HL-60 (cell line): Measurements from ENCODE around the gene ACAA1.

Experiments
- GABPA ChIP-seq: IDR thresholded peaks from 2 replicates; pipeline ENCODE4 v1.6.1; 2012; ENCODE audit warnings: low read depth
- POLR2AphosphoS5 ChIP-seq: IDR thresholded peaks from 2 replicates; pipeline ENCODE4 v1.6.1; 2012; ENCODE audit warnings: low read depth
- TF ChIP-seq, protein P1 (sequence below): IDR thresholded peaks from one replicate; pipeline ENCODE4 v1.5.1; 2011; ENCODE audit warnings: low read length, control low read depth, inconsistent platforms; ENCODE audit not compliant: insufficient read depth

DNA sequence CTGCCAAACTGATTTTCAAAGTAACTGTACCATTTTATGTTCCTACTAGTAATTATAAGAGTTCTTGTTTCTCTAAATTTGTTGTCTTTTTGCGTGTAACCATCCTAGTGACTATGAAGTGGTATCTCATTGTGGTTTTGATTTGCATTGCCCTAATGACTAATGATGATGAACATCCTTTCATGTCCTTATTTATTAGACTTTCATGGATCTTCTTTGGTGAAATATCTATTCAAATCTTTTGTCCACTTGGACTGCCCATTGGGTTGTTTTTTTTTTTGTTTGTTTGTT, 32.0 kb upstream of the ACAA1 start:
- TF ChIP-seq POLR2AphosphoS5 = no peak
- TF ChIP-seq, protein P1, sequence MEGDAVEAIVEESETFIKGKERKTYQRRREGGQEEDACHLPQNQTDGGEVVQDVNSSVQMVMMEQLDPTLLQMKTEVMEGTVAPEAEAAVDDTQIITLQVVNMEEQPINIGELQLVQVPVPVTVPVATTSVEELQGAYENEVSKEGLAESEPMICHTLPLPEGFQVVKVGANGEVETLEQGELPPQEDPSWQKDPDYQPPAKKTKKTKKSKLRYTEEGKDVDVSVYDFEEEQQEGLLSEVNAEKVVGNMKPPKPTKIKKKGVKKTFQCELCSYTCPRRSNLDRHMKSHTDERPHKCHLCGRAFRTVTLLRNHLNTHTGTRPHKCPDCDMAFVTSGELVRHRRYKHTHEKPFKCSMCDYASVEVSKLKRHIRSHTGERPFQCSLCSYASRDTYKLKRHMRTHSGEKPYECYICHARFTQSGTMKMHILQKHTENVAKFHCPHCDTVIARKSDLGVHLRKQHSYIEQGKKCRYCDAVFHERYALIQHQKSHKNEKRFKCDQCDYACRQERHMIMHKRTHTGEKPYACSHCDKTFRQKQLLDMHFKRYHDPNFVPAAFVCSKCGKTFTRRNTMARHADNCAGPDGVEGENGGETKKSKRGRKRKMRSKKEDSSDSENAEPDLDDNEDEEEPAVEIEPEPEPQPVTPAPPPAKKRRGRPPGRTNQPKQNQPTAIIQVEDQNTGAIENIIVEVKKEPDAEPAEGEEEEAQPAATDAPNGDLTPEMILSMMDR = no peak
- no peak for TF ChIP-seq GABPA
